Kidney glomerular epithelial cell (primary cell): ENCODE results near the gene TTK.
"Not testable (repeated sequence)": the region's sequence is repeated elsewhere in the genome, so short reads cannot be mapped to it uniquely, and the experiment has no call there.

Source experiments
- DNase-seq: peaks from one replicate; lab custom pipeline; 2025; lab: John Stamatoyannopoulos, UW

TTK gene

DNA sequence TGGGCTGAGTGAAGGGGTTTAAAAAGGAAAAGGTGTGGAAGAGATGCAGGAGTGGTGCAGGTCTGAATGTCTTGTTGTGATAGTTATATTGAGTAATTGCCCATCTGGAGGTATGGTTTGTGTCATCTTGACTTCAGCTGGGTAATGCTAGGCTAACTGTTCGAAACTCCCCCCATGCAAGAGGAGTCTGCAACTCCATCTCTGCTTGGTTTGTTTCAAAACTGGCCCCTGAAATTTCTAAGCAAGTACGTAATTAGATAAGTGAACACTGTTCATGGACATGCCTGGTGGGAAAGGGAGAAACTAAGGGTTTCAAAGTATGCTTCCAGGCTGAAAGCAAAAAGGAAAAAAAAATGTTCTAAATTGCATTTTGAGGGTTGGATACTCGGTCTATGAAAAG is 17.1 kb downstream of the TTK start:
- DNase-seq, result no peak

DNA sequence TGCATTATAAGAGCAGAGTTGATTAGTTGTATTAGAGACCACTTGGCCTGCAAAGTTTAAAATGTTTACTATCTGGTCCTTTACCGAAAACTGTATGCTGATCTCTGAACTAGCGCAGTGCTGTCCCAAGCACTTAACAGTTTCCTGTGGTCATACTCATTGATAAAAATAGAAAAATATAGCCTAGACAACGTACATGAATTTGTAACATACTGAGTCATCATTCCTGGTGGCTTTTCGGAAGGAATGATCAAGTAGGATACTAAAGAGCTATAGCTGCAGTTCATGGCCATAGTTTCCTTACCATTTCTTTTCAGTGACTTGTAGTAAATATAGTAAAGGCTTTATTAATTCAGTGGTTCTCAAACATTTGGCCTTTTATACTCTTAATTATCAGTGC is 18.4 kb downstream of the TTK start:
- DNase-seq, result no peak

- no peak for DNase-seq
Measured at GRCh38 chr6:80028589-80028988, 24.1 kb downstream of the TTK start.

DNA sequence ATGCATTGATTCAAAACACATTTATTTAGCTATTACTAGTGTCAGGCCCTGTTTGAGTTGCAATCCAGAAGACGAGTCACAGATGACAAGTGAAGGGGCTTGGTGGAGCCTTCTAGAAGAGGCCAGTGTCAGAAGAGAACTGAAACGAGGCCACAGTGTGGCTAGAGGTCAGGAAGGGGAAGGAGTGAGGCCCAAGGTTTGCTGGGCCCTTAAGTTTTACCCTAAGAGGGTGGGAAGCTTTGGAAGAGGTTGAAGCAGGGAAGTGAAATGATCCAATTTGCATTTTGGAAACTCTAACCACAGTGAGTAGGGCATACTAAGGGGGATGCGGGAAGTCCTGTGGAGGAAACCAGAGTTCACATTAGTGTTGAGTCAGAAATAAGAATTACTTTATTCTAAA is 25.0 kb downstream of the TTK start:
- no peak for DNase-seq

- not testable (repeated sequence) for DNase-seq
Measured at GRCh38 chr6:80048220-80048619, 43.8 kb downstream of the TTK start.

DNA sequence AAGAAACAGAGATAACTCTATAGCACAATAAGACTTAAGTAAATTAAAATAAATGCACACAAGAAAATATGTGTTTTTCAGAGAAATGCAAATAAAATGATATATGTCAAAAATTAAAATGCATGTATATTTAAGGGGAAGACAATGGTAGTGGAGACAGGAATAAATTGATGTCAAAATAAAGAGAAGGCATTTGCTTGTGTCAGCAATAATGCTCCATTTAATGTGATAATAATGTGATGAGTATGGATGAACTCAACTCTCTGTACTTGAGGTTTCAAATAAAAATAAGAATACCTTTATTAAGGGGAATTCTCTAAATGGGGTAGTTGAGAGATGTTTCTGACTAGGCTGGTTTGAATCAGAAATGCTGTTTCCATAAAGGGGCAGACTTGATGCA is 56.3 kb downstream of the TTK start:
- no peak for DNase-seq

GRCh38 chr6:80068146-80068545 is 63.7 kb downstream of the TTK start:
- not testable (repeated sequence) for DNase-seq

DNA sequence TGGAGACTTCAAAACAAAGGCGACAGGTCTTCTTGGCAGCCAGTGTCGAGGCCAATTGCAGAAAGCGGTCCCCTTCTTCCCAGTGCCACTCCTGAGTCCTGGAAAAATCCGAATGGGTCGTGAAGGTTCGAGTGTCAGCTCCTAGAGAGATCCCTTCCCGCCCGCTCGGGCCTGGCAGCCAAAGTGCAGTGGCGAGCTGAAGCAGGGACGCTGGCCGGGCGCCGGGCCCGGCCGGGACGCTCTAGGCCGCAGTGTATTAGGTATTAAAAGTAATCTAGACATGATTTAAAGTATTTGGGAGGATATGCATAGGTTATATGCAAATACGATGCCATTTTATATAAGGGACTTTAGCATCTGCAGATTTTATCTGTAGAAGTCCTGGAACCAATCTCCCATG is 66.0 kb downstream of the TTK start:
- not testable (repeated sequence) for DNase-seq

DNA sequence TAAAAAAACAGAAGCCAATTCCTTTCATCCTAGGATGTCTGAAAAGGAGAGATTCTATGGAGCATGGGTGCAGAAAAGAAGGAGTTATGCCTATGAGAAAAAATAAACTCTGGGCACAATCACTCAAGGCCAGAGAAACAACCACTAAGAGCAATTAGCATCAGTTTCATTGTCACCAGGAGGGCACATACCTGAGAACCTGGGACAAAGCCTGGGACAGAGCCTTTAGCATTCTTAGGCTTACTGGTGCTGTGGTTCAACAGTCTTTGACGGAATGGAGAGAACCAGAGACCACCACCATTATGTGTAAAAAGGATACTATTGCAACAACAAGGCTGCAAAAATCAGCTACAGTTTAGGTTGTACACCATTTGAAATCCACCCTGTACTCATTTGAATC is 72.6 kb downstream of the TTK start:
- no peak for DNase-seq

DNA sequence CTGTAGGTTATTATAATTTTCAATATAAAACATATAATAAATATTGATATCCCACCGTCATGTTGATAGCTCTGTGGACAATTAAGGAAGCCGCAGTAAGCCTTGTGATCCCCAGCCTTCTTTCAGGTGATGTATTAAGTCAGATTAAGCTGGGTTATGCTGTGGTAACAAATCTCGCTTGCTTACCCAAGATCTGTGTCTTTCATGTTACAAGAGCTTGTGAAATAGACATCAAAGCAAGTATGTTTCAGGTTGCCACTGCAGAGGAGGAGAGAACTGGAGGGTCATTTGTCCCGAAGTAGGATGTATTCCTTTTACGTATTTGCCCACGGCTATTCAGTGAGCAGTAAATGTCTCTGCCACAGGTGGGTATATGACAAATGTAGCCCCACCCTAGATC is 84.2 kb downstream of the TTK start:
- DNase-seq, result no peak

DNA sequence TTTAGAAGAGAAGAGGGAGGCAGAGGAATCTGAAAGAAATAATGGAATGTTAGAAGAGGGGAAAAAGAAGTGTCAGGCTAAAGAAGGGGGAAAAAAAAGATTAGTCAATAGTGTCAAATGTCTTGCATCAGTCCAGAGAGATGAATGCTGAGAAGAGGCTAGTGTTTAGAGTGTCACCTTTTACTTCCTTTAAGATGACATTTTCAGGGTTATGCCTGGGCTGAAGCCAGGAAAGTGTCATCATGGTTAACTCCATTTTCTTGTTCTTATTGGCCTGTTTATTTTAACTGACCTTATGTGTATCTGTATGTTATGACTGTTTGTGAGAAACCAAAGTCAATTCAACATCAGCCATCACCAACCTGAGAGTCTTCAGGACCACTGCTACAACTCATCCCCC is 87.1 kb downstream of the TTK start:
- no peak for DNase-seq
